Activated naive CD4-positive, alpha-beta T cell (primary cell): ENCODE data around the gene MTSS2.

Source experiments
- DNase-seq, 4 experiments: peaks; one replicate each; lab custom pipeline; 2025; lab: John Stamatoyannopoulos, UW

Gene MTSS2, protein sequence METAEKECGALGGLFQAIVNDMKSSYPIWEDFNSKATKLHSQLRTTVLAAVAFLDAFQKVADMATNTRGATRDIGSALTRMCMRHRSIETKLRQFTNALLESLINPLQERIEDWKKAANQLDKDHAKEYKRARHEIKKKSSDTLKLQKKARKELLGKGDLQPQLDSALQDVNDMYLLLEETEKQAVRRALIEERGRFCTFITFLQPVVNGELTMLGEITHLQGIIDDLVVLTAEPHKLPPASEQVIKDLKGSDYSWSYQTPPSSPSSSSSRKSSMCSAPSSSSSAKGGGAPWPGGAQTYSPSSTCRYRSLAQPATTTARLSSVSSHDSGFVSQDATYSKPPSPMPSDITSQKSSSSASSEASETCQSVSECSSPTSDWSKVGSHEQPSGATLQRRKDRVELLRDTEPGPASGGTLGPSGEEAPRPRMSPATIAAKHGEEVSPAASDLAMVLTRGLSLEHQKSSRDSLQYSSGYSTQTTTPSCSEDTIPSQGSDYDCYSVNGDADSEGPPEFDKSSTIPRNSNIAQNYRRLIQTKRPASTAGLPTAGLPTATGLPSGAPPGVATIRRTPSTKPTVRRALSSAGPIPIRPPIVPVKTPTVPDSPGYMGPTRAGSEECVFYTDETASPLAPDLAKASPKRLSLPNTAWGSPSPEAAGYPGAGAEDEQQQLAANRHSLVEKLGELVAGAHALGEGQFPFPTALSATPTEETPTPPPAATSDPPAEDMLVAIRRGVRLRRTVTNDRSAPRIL

DNA sequence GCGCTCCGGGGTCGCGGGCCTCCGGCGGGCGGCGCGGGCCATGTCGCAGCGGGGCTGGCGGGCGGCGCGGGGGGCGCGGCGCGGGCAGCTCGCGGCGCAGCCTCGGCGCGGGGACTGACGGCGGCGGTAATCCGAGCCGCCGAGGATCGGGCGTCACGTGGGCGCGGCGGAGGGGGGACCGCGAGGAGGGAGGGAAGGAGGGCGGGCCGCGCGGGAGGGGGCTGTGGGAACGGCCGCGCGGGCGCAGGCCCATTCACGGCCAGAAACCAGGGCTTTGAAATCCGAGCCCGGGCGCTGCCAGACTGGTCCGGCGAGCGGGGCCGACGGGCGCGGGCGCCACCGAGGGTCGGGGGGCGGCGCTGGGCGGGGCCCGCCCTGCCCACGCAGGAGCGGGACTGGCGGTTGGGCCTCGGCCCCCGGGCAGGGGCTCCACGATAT, at the start of gene MTSS2:
TSS of gene MTSS2 (minus strand) at position 116 of the 438 bp plus-strand sequence. CDS start 262 bp downstream, outside the sequence.
- DNase-seq: peak in 1 of 4 experiments; percentile 18

DNA sequence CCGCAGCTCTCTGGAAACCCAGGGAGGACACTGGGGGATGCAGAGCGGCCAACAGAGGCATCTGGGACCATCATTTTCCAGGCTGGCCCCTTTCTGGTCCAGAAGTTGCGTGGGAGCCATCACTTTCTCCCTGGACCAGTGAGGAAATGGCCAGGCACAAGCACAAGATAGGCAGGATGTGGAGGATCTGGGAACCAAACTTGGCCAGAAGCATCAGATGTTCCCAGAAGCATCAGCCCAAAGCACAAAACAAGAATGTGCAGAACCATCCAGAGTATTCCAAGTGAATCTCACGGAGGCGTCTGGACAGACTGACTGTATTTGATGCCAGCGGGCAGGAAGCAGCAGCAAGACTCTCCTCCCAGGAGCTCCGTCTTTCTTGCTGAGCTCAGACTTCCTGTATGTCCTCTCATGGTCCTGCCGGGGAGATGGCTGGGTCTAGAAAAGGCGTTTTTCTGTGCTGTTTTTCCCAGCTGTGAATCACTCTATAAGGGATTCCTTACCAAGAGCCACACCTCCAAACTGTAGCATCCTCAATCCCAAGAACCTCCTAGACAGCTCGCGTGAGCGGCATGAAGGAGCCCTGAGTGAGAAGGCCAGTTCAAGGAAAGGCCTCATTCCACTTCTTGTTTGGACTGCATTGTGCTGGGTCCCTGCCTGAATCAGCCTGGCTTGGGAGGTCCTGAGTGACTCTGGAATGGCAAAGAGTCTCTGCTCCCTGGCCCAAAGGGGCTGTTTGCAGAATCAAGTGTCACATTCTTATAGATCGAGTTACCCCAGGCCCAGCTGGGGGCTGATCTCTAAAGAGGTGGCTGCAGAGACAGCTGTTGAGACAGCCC, 49.5 kb upstream of the MTSS2 start:
- no peak for DNase-seq

DNA sequence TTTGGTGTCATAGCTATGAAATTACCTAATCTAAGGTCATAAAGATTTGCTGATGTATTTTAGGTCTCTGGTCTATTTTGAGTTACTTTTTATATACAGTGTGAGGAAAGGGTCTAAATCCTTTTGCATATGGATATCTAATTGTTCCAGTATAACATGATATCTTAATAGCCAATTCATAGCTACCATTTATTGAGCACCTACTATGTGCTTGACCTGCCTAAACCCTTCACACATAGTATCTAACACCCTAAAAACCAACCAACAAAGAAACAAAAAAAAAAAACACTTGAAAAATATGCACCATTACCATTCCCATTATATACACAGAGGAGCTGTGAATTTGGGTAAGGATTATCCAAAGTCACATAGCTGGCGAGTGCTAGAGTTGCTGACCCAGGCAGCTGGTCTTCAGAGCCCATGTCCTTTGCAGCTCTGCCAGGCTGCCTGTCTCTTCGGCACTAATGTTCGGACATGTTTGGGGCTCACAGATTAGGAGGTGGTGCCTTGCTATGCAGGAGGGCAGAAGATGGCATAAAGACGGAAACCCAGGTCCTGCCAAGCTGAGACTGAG, 48.8 kb upstream of the MTSS2 start:
- no peak for DNase-seq

DNA sequence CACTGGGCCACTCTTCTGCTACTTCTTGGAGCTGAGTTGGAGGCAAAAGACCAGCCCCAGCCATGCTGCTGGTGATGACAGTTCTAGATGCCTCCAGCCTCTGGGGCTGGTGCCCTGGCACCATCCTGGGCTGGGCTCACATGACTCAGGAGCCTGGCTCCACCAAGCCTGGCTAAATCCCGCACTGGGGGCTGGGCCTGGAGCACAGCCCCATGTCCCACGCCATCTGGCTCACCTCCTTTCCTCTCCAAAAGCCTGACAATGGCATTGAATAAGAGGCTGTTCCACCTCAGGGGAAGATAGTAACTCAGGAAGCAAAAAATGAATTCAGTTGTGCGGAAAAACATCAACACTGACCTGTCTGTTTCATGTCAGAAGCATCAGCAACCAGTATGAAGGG, 45.1 kb upstream of the MTSS2 start:
- no peak for DNase-seq

DNA sequence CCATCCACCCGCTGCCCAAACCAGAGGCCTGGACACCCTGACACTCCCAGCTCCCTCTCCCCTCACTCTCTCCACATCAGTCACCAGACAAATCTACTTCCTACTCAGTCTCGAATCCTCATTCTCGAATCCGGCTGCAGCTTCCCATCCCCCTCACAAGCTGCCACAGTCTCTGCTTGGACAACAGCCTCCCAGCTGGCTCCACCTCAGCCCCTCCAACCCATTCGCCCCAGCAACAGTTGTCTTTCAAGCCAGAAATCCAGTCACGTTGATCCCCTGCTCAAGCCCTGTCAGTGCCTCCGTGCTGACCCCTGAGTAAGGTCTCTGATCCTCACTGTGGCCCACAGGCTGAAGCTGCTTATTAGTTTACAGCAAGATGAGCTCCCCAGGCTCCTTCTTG, 44.2 kb upstream of the MTSS2 start:
- no peak for DNase-seq

DNA sequence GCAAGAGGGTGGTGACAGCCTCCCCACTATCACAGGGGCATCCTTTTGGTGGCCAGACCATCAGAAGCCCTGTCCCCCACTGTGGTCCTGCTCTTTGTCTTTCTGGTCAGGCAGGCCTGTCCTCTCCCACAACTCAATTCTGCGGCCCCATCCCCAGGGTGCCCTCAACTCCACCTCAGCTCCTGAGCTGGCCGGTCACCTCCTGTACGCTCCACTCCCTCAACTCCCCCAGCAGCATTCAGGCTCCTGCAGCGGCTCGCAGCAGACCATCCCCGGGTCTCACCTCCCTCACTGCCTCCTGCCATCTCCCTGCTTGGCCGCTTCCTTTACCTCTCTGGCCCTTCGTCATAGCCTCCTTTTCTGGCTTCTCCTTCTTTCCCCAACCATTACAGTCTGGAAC, 43.4 kb upstream of the MTSS2 start:
- no peak for DNase-seq

DNA sequence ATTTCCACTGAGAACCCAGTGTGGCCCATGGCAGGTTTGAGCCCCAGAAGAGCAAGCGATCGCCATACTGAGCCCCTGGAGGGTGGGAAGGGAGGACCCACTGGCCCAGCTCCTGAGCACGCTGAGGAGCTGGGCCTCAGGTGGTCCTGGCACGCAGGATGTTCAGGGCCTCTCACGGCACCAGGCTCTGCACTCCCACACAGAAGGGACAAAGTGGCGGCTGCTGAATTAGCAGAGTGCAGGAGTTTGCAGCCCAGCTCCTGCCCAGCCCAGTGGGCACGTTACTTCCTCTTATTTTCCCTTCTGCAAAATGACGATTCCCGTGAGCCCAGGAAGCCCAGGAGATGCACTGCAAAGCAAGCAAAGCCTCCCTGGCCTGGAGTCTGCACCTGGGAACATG, 42.3 kb upstream of the MTSS2 start:
- no peak for DNase-seq

DNA sequence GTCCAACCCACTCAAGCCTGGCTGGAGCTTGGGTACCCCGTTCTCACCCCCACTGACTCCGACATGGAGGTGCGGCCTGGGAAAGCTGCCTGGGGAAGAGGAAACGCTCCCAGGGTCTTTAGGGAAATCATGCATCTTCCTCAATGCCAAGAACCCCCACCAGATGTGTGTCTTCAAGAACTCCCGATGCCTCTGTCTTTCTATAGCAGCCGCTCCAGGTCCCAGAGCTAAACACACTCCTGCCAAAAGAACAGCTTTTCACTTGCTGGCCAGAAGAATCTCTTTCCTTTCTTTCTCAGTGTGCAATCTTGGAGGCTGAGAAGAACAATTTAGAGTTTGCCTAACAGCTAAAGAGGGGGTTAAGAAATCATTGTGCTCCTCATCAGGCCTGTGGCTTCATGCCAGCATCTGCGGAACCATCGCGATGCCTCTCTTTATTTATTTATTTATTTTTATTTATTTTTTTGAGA, 41.1 kb upstream of the MTSS2 start:
- no peak for DNase-seq

DNA sequence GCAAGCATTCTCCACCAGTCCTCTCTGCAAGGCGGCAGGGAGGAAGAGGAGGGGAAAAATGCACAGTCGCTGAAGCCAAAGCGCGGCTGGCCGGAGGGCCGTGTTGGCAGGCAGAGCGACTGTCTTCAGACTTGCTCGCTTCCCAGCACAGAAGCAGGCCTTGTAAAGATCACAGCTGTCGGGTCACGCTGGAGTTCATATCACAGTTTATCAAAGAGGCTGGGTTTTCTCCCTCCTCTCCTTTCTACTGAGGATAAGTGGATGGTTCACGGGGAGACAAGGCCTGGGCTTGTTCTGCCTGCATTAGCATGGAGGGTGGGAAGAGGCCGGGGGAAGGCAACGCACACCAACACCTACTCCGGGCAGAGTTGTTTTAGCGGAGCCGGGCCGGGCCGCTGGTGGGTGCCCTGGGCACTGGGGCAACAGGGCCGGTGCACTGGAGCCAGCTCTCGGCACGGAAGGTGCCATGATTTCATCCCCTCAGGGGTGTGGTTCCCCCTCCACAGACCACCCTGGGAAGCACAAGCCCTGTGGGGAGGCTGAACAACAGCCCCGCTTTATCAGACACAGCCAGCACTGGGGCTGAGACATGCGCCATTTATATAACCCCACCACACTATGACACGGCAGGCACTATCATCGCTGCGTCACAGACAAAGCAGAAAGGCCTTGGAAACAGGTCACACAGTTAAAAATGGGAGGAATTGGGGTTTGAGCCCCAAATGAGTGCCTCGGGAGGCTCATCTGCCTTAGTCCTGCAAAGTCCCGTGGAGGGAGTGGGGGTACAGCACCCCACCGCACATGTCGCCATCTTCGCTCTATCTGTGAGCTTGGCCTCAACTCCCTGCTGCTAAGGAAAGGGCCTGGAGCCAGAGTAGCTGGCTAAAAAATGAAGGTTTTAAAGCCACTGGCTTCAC, 40.3 kb upstream of the MTSS2 start:
- DNase-seq: no peak

DNA sequence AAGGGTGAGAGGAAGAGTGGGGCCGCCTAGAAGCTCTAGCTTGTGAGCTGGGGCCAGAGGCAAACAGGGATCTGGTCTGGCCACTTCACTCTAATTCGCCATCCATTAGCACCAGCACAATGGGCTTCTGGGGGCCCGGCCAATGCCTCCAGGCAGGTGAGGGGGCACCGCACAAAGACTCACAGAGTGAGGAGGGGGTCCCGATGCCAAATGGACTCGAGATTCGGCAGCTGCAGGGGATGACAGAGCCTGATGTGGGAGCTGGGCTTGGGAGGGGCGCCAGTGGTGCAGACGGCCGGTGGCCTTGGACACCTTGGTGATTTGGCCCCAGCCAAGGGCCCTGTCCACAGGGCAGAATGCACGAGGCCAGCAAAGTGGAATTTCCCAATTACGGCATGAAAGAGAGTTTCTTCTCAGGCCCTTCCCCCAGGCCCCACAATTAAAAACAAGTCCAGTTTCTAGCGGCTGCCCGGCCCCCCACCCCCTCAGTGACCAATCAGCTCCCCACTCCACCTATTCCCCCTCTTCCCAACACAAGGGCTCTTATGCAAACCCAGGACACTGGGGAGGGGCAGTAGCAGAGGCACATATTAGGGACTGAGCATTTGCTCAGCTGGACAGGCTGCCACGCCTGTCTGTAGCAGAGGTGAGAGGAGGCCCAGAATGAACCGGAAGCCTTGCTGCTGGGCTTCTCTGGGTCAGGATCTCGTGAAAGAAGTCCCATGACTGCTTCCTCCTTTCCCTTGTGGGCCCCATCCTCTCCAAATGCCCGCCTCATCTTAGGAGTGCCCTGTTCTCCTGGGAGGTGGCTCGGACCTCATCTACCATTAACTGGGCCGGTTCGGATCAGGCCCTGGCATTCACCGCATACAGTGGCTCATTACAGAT, 39.4 kb upstream of the MTSS2 start:
- DNase-seq: no peak

DNA sequence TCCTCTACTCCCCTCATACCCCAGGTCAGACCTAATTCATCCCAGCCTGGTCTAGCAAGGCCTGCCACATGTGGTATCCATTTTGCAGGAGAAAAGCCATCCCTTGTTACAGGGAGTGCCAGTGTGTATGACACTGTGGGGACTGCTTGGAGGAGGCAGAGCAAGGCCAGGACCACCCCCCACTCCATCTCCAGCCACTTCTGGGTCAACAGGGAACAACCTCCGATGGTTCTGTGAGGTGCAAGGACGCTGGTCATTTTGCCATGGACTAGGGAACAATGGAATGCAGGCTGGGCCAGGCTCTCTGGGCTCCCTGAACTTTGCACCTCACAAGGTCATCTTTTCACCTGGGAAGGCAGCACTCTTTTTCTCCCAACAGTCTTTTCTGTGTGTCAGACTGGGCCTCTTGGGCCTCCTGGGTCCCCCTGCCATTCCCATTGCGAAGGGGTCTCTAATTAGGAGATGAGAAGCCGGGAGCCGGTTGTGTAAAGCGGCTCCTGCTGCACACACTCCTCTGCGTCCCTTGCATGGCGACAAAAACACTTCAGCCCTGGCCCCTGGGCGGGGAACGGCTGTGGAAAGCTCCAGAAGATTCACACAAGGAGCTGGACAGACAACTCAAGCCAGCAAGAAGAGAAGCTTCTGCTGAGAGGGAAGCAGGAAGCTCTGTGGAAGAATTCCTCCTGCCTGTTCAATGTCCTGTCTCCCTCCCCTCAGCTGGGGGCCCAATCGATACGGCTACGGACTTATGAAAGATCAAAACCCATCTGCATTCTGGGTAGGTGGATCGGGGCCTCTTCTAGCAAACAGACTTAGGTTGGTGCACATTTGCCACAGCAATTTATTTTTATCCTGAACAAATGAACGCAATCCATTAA, 38.5 kb upstream of the MTSS2 start:
- no peak for DNase-seq

DNA sequence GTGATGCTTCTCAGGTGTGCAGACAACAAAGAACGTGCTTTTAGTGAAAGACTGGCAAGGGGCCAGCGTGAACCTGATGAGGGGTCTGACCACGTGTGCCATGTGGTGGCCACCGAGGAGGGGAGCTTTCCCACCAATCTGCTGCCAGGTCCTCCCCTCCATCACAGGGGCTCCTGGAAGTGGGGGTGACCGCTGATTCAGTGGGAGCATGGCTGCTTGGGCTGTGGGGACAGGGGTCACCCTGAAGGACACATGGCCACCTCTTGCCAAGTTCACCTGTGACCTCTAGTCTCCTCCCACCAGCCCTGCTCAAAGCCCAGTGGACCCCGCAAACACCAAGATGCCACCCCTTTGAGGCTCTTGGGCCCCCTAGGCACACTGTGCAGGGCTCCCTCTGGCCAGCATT, 37.9 kb upstream of the MTSS2 start:
- no peak for DNase-seq

DNA sequence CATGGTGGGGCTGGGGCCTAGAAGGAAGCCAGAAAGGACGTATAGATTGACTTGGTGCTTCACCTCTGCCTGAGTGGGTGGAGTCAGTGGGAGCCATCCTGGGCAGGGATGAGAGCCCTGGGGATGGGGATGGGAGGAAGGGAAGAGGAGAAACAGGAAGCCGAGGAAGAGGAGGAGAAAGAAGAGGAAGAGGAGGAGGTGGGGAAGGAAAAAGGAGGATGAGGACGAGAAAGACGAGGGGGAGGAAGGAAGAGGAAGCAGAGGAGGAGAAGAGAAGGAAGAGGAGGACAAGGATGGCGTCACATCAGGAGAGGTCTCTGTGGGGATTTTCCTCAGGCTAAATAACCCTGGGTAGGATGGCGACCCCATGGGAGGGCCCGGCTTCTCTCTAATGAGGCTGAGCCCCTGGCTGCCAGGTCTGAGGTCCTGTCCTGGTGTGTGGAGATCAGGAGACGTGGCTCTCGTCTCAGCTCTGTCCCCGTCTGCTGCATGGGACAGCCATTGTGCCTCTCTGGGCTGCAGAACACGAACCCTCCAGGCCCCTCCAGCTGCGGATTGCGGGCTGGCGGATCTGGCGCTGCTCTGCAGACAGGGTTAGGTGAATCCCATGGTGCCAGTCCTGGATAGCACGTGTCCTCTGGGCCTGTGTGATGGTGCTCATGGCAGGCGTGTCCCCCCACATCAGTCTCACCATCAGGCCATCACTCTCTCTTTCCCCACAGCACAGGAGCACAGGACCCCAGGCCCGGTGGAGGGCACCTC, 35.5 kb upstream of the MTSS2 start:
- no peak for DNase-seq

DNA sequence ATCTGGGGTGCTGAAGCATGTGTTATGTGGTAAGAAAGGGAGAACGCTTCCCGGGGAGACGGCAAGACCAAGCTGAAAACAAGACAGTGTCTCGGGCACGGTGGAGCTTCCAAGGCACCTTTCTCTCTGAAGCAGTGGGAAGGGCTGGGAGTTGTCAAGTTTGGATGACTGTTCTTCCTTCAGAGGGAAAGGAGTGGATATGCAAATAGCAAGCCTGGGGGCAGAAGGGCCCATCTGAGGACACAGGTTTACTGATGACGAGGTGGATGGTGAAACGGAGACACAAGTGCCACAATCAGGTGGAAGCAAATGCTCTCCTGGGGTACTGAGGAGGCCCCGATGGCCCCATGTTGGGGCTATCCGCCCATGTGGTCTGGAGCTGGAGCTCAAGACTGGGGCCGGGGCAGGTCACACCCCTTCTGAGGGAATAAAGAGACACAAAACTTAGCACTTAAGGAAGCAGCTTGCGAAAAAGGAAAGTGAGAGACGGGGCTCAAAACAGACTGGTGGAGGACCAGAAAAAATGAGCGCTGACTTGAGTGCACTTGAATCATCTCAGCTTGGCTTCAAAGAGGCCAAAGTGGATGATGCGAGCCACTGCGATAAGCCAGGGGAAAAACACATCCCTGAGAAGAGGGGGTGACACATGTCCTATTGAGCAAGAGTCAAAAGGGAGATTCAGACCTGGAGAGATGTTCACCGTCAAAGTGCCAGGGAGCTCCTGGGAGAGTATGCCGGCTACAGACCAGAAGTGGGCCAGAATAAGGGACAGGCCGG, 34.8 kb upstream of the MTSS2 start:
- DNase-seq: no peak

DNA sequence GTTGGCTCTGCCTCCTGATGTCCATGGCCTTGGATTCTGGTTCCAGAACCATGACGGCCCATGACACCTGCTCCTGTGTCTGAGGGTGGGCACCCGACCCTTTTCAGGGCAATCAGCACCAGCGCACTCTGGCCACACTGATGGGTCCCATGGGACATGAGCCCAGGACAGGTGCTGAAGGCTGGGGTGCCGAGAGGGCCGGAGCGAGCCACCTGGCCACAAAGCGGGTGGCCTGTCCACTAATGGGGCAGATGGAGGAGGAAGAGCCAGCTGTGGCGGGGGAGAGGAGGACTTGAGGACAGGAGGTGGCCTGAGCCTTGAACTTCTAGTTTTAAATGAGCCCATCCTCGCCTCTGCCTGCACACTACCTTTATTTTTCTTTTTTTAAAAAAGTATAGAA, 31.2 kb upstream of the MTSS2 start:
- no peak for DNase-seq

DNA sequence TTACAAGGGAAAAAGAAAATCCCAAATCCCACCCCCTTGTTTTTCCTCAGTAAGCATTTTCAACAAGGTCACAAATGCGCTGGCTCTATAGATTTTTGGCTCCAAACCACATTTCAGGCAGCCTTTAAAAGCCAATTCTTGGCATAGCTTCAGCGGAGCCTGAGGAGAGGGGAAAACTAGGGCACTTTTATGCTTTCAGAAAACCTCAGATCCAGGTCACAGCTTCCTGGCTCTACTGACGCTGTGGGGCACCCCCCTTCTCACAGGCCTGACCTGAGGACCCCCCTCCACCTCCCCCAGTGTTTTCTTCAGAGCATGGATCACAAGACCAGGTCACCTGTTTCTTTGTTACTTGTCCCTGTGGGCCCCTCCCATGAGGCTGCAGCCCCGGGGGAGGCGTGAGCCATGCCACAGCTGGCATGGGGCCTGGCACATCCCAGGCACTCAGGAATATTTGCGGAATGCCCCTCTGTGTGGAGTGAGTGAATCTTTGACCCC, 30.1 kb upstream of the MTSS2 start:
- no peak for DNase-seq
